ENCODE data around the gene NRG3. TPM values are rescaled to one million over a fixed set of nuclear protein-coding genes. Genes with fewer than 3 reads are reported as not detected.

The NRG3 gene
- total and polyA plus RNA-seq, 7 donors: 0.03 to 0.10 TPM; not detected in 5

GRCh38 chr10:82643601-82644000, 768.6 kb downstream of the NRG3 start:
- ATAC-seq (no peak), DNase-seq (no peak)
- Histone ChIP-seq H3K4me1 (no peaks in the 10 kb centered on the region), H3K4me3 (no peak overlapping the region), H3K9me3 (no peaks in the 10 kb centered on the region), H3K27ac (no peak overlapping the region), H3K36me3 (ENCODE audit: insufficient read depth in 1 of 2, low read depth in 1 of 2) (no peaks in the 10 kb centered on the region), H3K27me3 (ENCODE audit: insufficient read depth in 3 of 3, low read length in 2 of 3) (no peaks in the 10 kb centered on the region)
- 52 to 72% (median 70%) methylated on average over 5 of the region's 5 CpGs for WGBS, 3 donors
- no peak for TF ChIP-seq CTCF (IDR thresholded peaks at IDR 0.05)
- intact Hi-C loops (cut with DNase I): no loop called here

GRCh38 chr10:82645221-82645620, 770.2 kb downstream of the NRG3 start:
- Histone ChIP-seq H3K4me3 (no peak overlapping the region), H3K4me1 (no peaks in the 10 kb centered on the region), H3K36me3 (ENCODE audit: insufficient read depth in 1 of 2, low read depth in 1 of 2) (no peaks in the 10 kb centered on the region), H3K27me3 (ENCODE audit: insufficient read depth in 3 of 3, low read length in 2 of 3) (no peaks in the 10 kb centered on the region), H3K27ac (no peak overlapping the region), H3K9me3 (no peaks in the 10 kb centered on the region)
- DNase-seq: no peak
- TF ChIP-seq CTCF (IDR thresholded peaks at IDR 0.05): no peak
- intact Hi-C loops (cut with DNase I): no loop called here
- no peak for ATAC-seq

DNA sequence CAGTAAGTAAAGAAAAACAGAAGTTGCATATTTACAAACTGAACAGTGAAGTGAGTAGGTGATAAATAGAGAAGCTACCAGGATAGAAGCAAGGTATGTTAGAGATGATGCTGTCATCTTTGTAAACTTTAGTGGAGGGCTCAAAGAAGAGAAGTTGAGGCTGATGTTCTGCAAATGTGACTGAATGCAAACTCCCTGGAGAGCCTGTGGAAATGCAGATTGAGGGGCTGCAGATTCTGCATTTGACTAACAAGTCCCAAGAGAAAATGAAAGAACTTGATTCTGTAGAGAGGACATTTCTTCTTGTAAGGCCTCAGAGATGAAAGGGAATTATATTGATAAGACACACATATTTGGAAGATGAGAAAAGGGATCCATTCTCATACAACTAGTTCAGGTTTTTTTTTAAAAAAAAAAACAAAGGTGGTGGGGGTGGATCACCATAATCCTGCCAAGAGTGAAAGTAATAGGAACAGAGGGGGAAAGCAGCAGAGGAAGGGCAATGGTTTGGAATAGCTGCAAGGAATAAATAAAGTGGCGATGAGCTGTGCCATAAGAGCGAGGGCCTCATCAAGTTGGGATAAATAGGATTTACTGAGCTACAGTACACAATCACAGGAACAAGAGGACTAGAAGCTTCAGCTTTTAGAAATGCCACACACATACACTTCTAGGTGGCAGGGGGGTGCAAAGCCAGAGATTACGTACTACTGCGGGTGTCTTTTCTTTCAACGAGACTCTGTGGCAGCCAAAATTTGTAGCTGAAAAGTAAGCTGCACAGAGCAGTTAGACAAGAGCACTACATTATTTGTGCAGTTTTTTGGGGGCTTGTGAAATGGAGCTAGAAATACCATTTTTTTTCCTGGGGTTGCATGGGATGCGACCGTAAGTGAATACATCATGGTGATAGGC, 778.5 kb downstream of the NRG3 start:
- WGBS, 3 donors: 83 to 86% (median 85%) methylated on average over 7 of the region's 7 CpGs
- H3K4me1 ChIP-seq: no peaks in the 10 kb centered on the region
- H3K9me3 ChIP-seq: no peaks in the 10 kb centered on the region
- no peak for DNase-seq
- no peaks in the 10 kb centered on the region for H3K27me3 ChIP-seq (ENCODE audit: insufficient read depth in 3 of 3, low read length in 2 of 3)
- no peaks in the 10 kb centered on the region for H3K36me3 ChIP-seq (ENCODE audit: insufficient read depth in 1 of 2, low read depth in 1 of 2)
- ATAC-seq: no peak
- no peak for TF ChIP-seq CTCF (IDR thresholded peaks at IDR 0.05)
- H3K27ac ChIP-seq: no peak overlapping the region
- intact Hi-C loops (cut with DNase I): no loop called here
- H3K4me3 ChIP-seq: no peak overlapping the region

DNA sequence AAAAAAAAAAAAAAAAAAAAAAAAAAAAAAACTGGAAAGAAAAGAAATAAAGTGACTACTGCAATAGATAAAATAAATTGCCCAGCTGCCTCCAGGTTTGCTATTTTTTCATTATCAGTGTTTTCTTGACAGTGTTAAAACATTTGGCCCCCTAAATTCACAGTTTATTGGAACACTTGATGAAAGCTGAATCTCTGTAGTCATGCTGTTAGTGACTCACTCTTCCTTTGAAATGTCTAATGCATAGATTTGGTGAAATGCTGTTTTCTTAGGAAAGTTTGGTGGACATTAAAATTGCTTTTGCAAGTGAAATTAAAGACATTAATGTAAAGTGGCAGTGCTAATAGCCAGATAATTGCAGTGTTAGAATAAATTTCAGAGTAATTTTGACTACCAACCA, 785.2 kb downstream of the NRG3 start:
- ATAC-seq (no peak), DNase-seq (no peak)
- TF ChIP-seq CTCF (IDR thresholded peaks at IDR 0.05): no peak
- no peaks in the 10 kb centered on the region for H3K4me1 ChIP-seq
- H3K27me3 ChIP-seq (ENCODE audit: insufficient read depth in 3 of 3, low read length in 2 of 3): no peaks in the 10 kb centered on the region
- no peaks in the 10 kb centered on the region for H3K9me3 ChIP-seq
- no peak overlapping the region for H3K4me3 ChIP-seq
- intact Hi-C loops (cut with DNase I): no loop called here
- no peaks in the 10 kb centered on the region for H3K36me3 ChIP-seq (ENCODE audit: insufficient read depth in 1 of 2, low read depth in 1 of 2)
- no peak overlapping the region for H3K27ac ChIP-seq

- no peaks in the 10 kb centered on the region for H3K27me3 ChIP-seq (ENCODE audit: insufficient read depth in 3 of 3, low read length in 2 of 3)
- 14 to 33% (median 25%) methylated on average over 1 of the region's 1 CpG for WGBS, 3 donors
- intact Hi-C loops (cut with DNase I): no loop called here
- ATAC-seq (no peak), DNase-seq (no peak)
- no peak overlapping the region for H3K4me3 ChIP-seq
- TF ChIP-seq CTCF (IDR thresholded peaks at IDR 0.05): no peak
- H3K4me1 ChIP-seq: no peaks in the 10 kb centered on the region
- no peaks in the 10 kb centered on the region for H3K9me3 ChIP-seq
- no peaks in the 10 kb centered on the region for H3K36me3 ChIP-seq (ENCODE audit: insufficient read depth in 1 of 2, low read depth in 1 of 2)
- H3K27ac ChIP-seq: no peak overlapping the region
Measured at GRCh38 chr10:82660986-82661385, 786.0 kb downstream of the NRG3 start.
